GM12878 (cell line): ENCODE measurements around the gene ETV3L. TPM values are rescaled to one million over a fixed set of nuclear protein-coding genes. Genes with fewer than 3 reads are reported as not detected.
A peak's percentile ranks its signal among the peaks of the same experiment; 100 is the strongest.

Experiments used
- ATAC-seq: fragments of 200-7000 bp; cut with Tn5 transposase; 3 replicates; pipeline ENCODE4 v1.9.1; 2020; ENCODE audit warnings: mild to moderate bottlenecking, moderate library complexity
- BruUV-seq: library from RNA; stranded (reverse); fragments of 400-500 nt; replicated peaks from 2 replicates; lab custom pipeline; 2021; lab: Mats Ljungman, UMichigan
- CTCF ChIA-PET: fragments of 300-600 bp; sonication (Branson Sonifier 250); formaldehyde crosslinking; extraction: SDS; loops from one replicate; lab custom pipeline; 2021; ENCODE audit warnings: inconsistent platforms; lab: Yijun Ruan, JAX
- POLR2A ChIA-PET: fragments of 350-600 bp; formaldehyde crosslinking; extraction: SDS; loops from one replicate; lab custom pipeline; 2021; ENCODE audit warnings: inconsistent platforms; lab: Charles Lee
- RAD21 ChIA-PET: fragments of 300-600 bp; sonication (Branson Sonifier 250); formaldehyde crosslinking; loops from one replicate; lab custom pipeline; 2023; ENCODE audit warnings: antibody characterized with exemption; ENCODE audit not compliant: unreplicated experiment; lab: Charles Lee
- SMC1A ChIA-PET: fragments of 300-600 bp; sonication (Branson Sonifier 250); formaldehyde crosslinking; loops from one replicate; lab custom pipeline; 2023; ENCODE audit not compliant: unreplicated experiment, uncharacterized antibody; lab: Charles Lee
- DNase-seq: peaks from one replicate; pipeline ENCODE4 v3.0.0-alpha.2; 2011; ENCODE audit warnings: low read depth, low spot score
- FAIRE-seq: peaks from 3 replicates; lab custom pipeline; 2011; peaks lifted over from hg19 to GRCh38; lab: Jason Lieb, UNC
- H2AFZ ChIP-seq: 2 replicates; pipeline ENCODE4 v1.6.0; 2011; ENCODE audit warnings: low read depth, low read length, control low read depth; ENCODE audit not compliant: control insufficient read depth
- H3K27ac ChIP-seq: 2 replicates; pipeline ENCODE4 v1.5.1; 2011; ENCODE audit warnings: control low read depth; ENCODE audit not compliant: control insufficient read depth, insufficient read depth
- H3K27me3 ChIP-seq, 2 experiments: replicated peaks in 1 of 2; 2 replicates each; pipeline versions ENCODE4 v1.6.0 to v1.6.1; 2011; ENCODE audit warnings: low read length in 1 of 2; ENCODE audit not compliant: control insufficient read depth in 2 of 2, insufficient read depth in 2 of 2
- H3K36me3 ChIP-seq, 2 experiments: 2 replicates each; pipeline ENCODE4 v1.5.1; 2011; ENCODE audit warnings: low read length in 1 of 2; ENCODE audit not compliant: control insufficient read depth in 2 of 2, insufficient read depth in 2 of 2
- H3K4me1 ChIP-seq: 2 replicates; pipeline ENCODE4 v1.6.1; 2011; ENCODE audit warnings: mild to moderate bottlenecking, low read length, moderate library complexity, mixed read lengths; ENCODE audit not compliant: control insufficient read depth, insufficient read depth
- H3K4me2 ChIP-seq: 2 replicates; pipeline ENCODE4 v1.6.0; 2011; ENCODE audit warnings: control low read depth; ENCODE audit not compliant: control insufficient read depth, insufficient read depth
- H3K4me3 ChIP-seq: fragments of 200-600 bp; sonication (generic); 2 replicates; pipeline ENCODE4 v1.5.1; 2016
- H3K79me2 ChIP-seq: 2 replicates; pipeline ENCODE4 v1.6.0; 2011; ENCODE audit warnings: low read length; ENCODE audit not compliant: control insufficient read depth, insufficient read depth
- H3K9ac ChIP-seq: 2 replicates; pipeline ENCODE4 v1.8.0; 2011; ENCODE audit warnings: low read length, control low read depth, mixed read lengths; ENCODE audit not compliant: control insufficient read depth, insufficient read depth
- H3K9me3 ChIP-seq: replicated peaks from 3 replicates; pipeline ENCODE4 v1.5.1; 2011; ENCODE audit warnings: mild to moderate bottlenecking, low read length; ENCODE audit not compliant: control insufficient read depth, insufficient read depth
- H4K20me1 ChIP-seq: 2 replicates; pipeline ENCODE4 v1.6.0; 2011; ENCODE audit not compliant: control insufficient read depth, insufficient read depth
- DPF2 ChIP-seq: fragments of 450-650 bp; IDR thresholded peaks from 2 replicates; pipeline ENCODE4 v1.6.1; 2017; ENCODE audit warnings: mild to moderate bottlenecking
- GATAD2B ChIP-seq: fragments of 450-650 bp; conservative IDR thresholded peaks from 2 replicates; pipeline ENCODE4 v1.6.1; 2017; ENCODE audit warnings: low read depth, mild to moderate bottlenecking, moderate library complexity
- HSF1 ChIP-seq: fragments of 150-350 bp; IDR thresholded peaks from 2 replicates; pipeline ENCODE4 v1.6.1; 2014; ENCODE audit warnings: mild to moderate bottlenecking, low read depth, low read length
- IKZF2 ChIP-seq, 2 experiments: fragments of 450-650 bp; IDR thresholded peaks; 2 replicates each; pipeline ENCODE4 v1.6.1; 2017; ENCODE audit warnings: mild to moderate bottlenecking in 2 of 2, moderate library complexity in 2 of 2
- MEF2B ChIP-seq: fragments of 450-650 bp; IDR thresholded peaks from 2 replicates; pipeline ENCODE4 v1.6.1; 2018; ENCODE audit warnings: mild to moderate bottlenecking, moderate library complexity; ENCODE audit not compliant: partially characterized antibody, poor library complexity, severe bottlenecking
- MTA2 ChIP-seq: fragments of 450-650 bp; IDR thresholded peaks from 2 replicates; pipeline ENCODE4 v1.6.1; 2016; ENCODE audit warnings: low read depth, mild to moderate bottlenecking, moderate library complexity
- PKNOX1 ChIP-seq: fragments of 450-650 bp; IDR thresholded peaks from 2 replicates; pipeline ENCODE4 v1.6.1; 2016; ENCODE audit warnings: mild to moderate bottlenecking
- RAD51 ChIP-seq: fragments of 450-650 bp; IDR thresholded peaks from 2 replicates; pipeline ENCODE4 v1.6.1; 2016; ENCODE audit warnings: moderate library complexity, mild to moderate bottlenecking, inconsistent platforms
- SKIL ChIP-seq: fragments of 450-650 bp; IDR thresholded peaks from 2 replicates; pipeline ENCODE4 v1.6.1; 2017; ENCODE audit warnings: mild to moderate bottlenecking, low read depth, inconsistent platforms; ENCODE audit not compliant: poor library complexity, severe bottlenecking
- SPI1 ChIP-seq: IDR thresholded peaks from 2 replicates; pipeline ENCODE4 v1.6.1; 2011; ENCODE audit warnings: low read depth, mild to moderate bottlenecking, low read length, moderate library complexity, borderline replicate concordance; ENCODE audit not compliant: insufficient read depth
- SRF ChIP-seq, 2 experiments: IDR thresholded peaks; 2 replicates each; pipeline ENCODE4 v1.6.1; 2011; ENCODE audit warnings: low read depth in 2 of 2, low read length in 2 of 2, mild to moderate bottlenecking in 1 of 2, moderate library complexity in 1 of 2
- TCF12 ChIP-seq: IDR thresholded peaks from 2 replicates; pipeline ENCODE4 v1.6.1; 2011; ENCODE audit warnings: low read depth, mild to moderate bottlenecking, low read length
- YBX1 ChIP-seq: fragments of 450-650 bp; IDR thresholded peaks from 2 replicates; pipeline ENCODE4 v1.6.1; 2016; ENCODE audit warnings: antibody characterized with exemption
- WGBS: methylation state at CpG from one replicate; pipeline ENCODE4 v1.1.6; 2016; ENCODE audit warnings: low lambda C conversion rate; ENCODE audit not compliant: insufficient replicate concordance, insufficient coverage; ENCODE audit errors: missing lambda C conversion rate; 5-methylcytosine and 5-hydroxymethylcytosine counted together
- in situ Hi-C: fragments of 300-500 bp; cut with MboI; formaldehyde crosslinking; loops from 9 replicates; pipeline ENCODE4 v1.14.3; 2018; ENCODE audit warnings: mixed read lengths
- intact Hi-C: fragments of 100-400 bp; cut with micrococcal nuclease; formaldehyde crosslinking; loops from one replicate; pipeline ENCODE4 v1.14.2; 2022; ENCODE audit not compliant: unreplicated experiment
- polyA plus RNA-seq, 11 experiments: library from polyadenylated mRNA; depleted of rRNA in 4 of 11; unstranded in 6 of 11; stranded (reverse) in 5 of 11; fragments of >200 nt; fragmentation: Nextera tagmentation in 4 of 11; fragmentation: Illumina TruSeq in 1 of 11; extraction: Ambion mirVana in 4 of 11; extraction: Trizol in 1 of 11; gene quantifications; 1 replicate in 1 of 11; 2 replicates in 10 of 11; pipeline versions ENCODE4 v1.2.1 to v1.2.3, GENCODE V29; 2011 to 2016; ENCODE audit warnings: inconsistent platforms in 2 of 11, missing spikeins in 2 of 11, low read depth in 1 of 11
- total RNA-seq, 4 experiments: library from RNA; depleted of rRNA in 3 of 4; stranded (reverse); fragments of >200 nt in 3 of 4; fragmentation: Illumina TruSeq in 1 of 4; extraction: Trizol in 1 of 4; gene quantifications; 2 replicates each; pipeline versions ENCODE4 v1.2.1 to v1.2.3, GENCODE V29; 2013 to 2021
- TF ChIP-seq, protein P1 (sequence below): IDR thresholded peaks from 2 replicates; pipeline ENCODE4 v1.6.1; 2012; ENCODE audit warnings: low read depth, low read length, improper control_type of control experiment
- TF ChIP-seq, protein P2 (sequence below): fragments of 450-650 bp; IDR thresholded peaks from 2 replicates; pipeline ENCODE4 v1.6.1; 2017; ENCODE audit warnings: low read depth, mild to moderate bottlenecking, moderate library complexity

Gene ETV3L
- total and polyA plus RNA-seq, 10 of the 15 experiments (the other 5 are each of a cell fraction or from before 2014, with no cell fraction given): 0.03 to 1.3 (median 0.44) TPM

GRCh38 chr1:157117527-157118057, 18.0 kb upstream of the ETV3L start:
- no peaks in the 10 kb centered on the region; a peak in 1 of 4 replicates for H3K36me3 ChIP-seq
- no peaks in the 10 kb centered on the region for H4K20me1 ChIP-seq
- H3K79me2 ChIP-seq: no peaks in the 10 kb centered on the region
- H3K9ac ChIP-seq: no peak overlapping the region
- BruUV-seq: no TSS peak
- DNase-seq (no peak), FAIRE-seq (no peak), ATAC-seq (peak; percentile 85)
- POLR2A ChIA-PET: interaction anchor here (1.1 kb wide), 3 partner anchors 9 to 18 kb away, joined by 3 to 7 read pairs (median 4); no protein-coding TSS in a partner anchor
- RAD21 ChIA-PET: interaction anchor here (0.9 to 1.0 kb wide), 4 partner anchors 11 to 39 kb away, joined by 3 read pairs; no protein-coding TSS in a partner anchor
- H3K4me3 ChIP-seq: no peak overlapping the region
- H3K27ac ChIP-seq: no peak overlapping the region
- 48% methylated on average over 4 of the region's 4 CpGs for WGBS
- no peaks in the 10 kb centered on the region for H3K27me3 ChIP-seq
- H2AFZ ChIP-seq: no peak overlapping the region
- CTCF ChIA-PET: interaction anchor here (1.3 to 1.9 kb wide), 2 partner anchors 27 to 39 kb away, joined by 3 to 11 read pairs; no protein-coding TSS in a partner anchor
- intact Hi-C loops (no loop called here), in situ Hi-C loops (no loop called here)
- no peaks in the 10 kb centered on the region for H3K9me3 ChIP-seq
- SMC1A ChIA-PET: interaction anchor here (0.6 to 1.5 kb wide), 2 partner anchors 19 to 20 kb away, joined by 3 to 5 read pairs; no protein-coding TSS in a partner anchor
- peaks cover 15% of the 10 kb centered on the region for H3K4me1 ChIP-seq
- no peak overlapping the region for H3K4me2 ChIP-seq
- TF ChIP-seq YBX1 (no peak), RAD51 (peak; percentile 31; the same call in 1 of the 2 replicates), GATAD2B (0 out of 2 replicates have a peak, but pooled peaks have one; percentile 58), HSF1 (no peak), MTA2 (peak; percentile 57), MEF2B (peak; percentile 30), DPF2 (peak; percentile 90), SPI1 (peak; percentile 99), IKZF2 (IDR thresholded peaks at IDR 0.05) (peak; percentile 35 to 46; a peak in 2 of 4 replicates), SRF (IDR thresholded peaks at IDR 0.05; ENCODE audit: low read depth in 2 of 2, low read length in 2 of 2) (no peak), SKIL (peak; percentile 54), TCF12 (no peak), PKNOX1 (peak; percentile 47; the same call in 1 of the 2 replicates)
- TF ChIP-seq, protein P1, sequence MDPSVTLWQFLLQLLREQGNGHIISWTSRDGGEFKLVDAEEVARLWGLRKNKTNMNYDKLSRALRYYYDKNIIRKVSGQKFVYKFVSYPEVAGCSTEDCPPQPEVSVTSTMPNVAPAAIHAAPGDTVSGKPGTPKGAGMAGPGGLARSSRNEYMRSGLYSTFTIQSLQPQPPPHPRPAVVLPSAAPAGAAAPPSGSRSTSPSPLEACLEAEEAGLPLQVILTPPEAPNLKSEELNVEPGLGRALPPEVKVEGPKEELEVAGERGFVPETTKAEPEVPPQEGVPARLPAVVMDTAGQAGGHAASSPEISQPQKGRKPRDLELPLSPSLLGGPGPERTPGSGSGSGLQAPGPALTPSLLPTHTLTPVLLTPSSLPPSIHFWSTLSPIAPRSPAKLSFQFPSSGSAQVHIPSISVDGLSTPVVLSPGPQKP: no peak
- TF ChIP-seq, protein P2, sequence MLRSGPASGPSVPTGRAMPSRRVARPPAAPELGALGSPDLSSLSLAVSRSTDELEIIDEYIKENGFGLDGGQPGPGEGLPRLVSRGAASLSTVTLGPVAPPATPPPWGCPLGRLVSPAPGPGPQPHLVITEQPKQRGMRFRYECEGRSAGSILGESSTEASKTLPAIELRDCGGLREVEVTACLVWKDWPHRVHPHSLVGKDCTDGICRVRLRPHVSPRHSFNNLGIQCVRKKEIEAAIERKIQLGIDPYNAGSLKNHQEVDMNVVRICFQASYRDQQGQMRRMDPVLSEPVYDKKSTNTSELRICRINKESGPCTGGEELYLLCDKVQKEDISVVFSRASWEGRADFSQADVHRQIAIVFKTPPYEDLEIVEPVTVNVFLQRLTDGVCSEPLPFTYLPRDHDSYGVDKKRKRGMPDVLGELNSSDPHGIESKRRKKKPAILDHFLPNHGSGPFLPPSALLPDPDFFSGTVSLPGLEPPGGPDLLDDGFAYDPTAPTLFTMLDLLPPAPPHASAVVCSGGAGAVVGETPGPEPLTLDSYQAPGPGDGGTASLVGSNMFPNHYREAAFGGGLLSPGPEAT: 0 out of 2 replicates have a peak, but pooled peaks have one; percentile 19
